Esophagus muscularis mucosa (tissue), 4 donors: Measurements from ENCODE around the gene HHEX. TPM values are rescaled to one million over a fixed set of nuclear protein-coding genes. Genes with fewer than 3 reads are reported as not detected.
"Not testable (repeated sequence)": the region's sequence is repeated elsewhere in the genome, so short reads cannot be mapped to it uniquely, and the experiment has no call there.

ENCODE experiments used
- DNase-seq: peaks from one replicate; pipeline ENCODE4 v3.0.0-alpha.2; 2017; ENCODE audit errors: extremely low spot score
- H3K27ac ChIP-seq, 4 donors: fragments of 200-600 bp; sonication (generic); replicated peaks in 1 of 4; 1 replicate in 3 of 4; 2 replicates in 1 of 4; pipeline ENCODE4 v1.5.1; 2016 to 2019; ENCODE audit warnings: mild to moderate bottlenecking in 1 of 4
- H3K27me3 ChIP-seq, 4 donors: fragments of 200-600 bp; sonication (generic); one replicate each; pipeline versions ENCODE4 v1.5.1 to v1.6.0; 2016 to 2019
- H3K36me3 ChIP-seq, 4 donors: fragments of 200-600 bp; sonication (generic); one replicate each; pipeline ENCODE4 v1.5.1; 2016 to 2019
- H3K4me1 ChIP-seq, 4 donors: fragments of 200-600 bp; sonication (generic); one replicate each; pipeline ENCODE4 v1.5.1; 2016 to 2019
- H3K4me3 ChIP-seq, 4 donors: fragments of 200-600 bp; sonication (generic); 1 replicate in 2 of 4; 2 replicates in 2 of 4; pipeline ENCODE4 v1.5.1; 2016 to 2019; ENCODE audit warnings: mild to moderate bottlenecking in 4 of 4, moderate library complexity in 1 of 4
- H3K9me3 ChIP-seq, 4 donors: fragments of 200-600 bp; sonication (generic); 1 replicate in 3 of 4; 2 replicates in 1 of 4; pipeline ENCODE4 v1.5.1; 2016 to 2019
- CTCF ChIP-seq, 3 experiments: fragments of 200-600 bp in 2 of 3; fragments of 450-650 bp in 1 of 3; sonication (generic) in 2 of 3; IDR thresholded peaks; one replicate each; pipeline ENCODE4 v1.5.1; 2017 to 2019; ENCODE audit warnings: antibody characterized with exemption in 3 of 3, mild to moderate bottlenecking in 2 of 3, moderate library complexity in 1 of 3
- EP300 ChIP-seq: sonication (generic); formaldehyde crosslinking; IDR thresholded peaks from one replicate; pipeline ENCODE4 v1.6.1; 2017; ENCODE audit warnings: antibody characterized with exemption
- POLR2A ChIP-seq: fragments of 450-650 bp; IDR thresholded peaks from one replicate; pipeline ENCODE4 v1.6.1; 2017; ENCODE audit warnings: antibody characterized with exemption, moderate library complexity, mild to moderate bottlenecking, low read depth
- POLR2AphosphoS5 ChIP-seq, 2 donors: sonication (generic); formaldehyde crosslinking; IDR thresholded peaks; one replicate each; pipeline ENCODE4 v1.6.1; 2017; ENCODE audit warnings: antibody characterized with exemption in 2 of 2
- WGBS: methylation state at CpG from one replicate; pipeline ENCODE4 v1.1.5; 2018; 5-methylcytosine and 5-hydroxymethylcytosine counted together
- intact Hi-C: fragments of 100-400 bp; cut with DNase I; formaldehyde crosslinking; loops from one replicate; pipeline ENCODE4 v1.15.1; 2023
- small RNA-seq, 3 donors: library from RNA; depleted of rRNA; stranded (forward); fragments of <200 nt; gene quantifications; one replicate each; pipeline ENCODE3, GENCODE V24; 2016
- total RNA-seq, 4 donors: library from RNA; depleted of rRNA; stranded (reverse); fragments of >200 nt; gene quantifications; one replicate each; pipeline versions ENCODE4 v1.1.0 to v1.2.1, GENCODE V29; 2016

HHEX gene
- total RNA-seq, 4 donors from 2014 or later = 4.6 to 8.6 (median 8.3) TPM

GRCh38 chr10:92740762-92741161, 51.0 kb downstream of the HHEX start:
- no peak overlapping the region for H3K4me3 ChIP-seq
- intact Hi-C loops = no loop called here
- DNase-seq = no peak

DNA sequence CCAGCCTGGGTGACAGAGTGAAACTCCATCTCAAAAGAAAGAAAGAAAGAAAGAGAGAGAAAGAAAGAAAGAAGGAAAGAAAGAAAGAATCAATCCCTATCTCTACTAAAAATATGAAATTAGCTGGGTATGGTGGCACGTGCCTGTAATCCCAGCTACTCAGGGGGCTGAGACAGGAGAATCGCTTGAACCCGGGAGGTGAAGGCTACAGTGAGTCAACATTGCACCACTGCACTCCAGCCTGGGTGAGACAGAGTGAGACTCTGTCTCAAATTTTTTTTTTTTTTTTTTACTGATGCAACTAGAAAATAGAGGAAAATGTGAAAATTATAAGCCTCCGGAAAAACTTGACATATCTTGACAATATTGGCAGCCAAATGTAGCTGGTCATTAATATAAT, 52.0 kb downstream of the HHEX start:
- intact Hi-C loops, H3K36me3 ChIP-seq: not testable (repeated sequence)
- 91% methylated on average over 4 of the region's 4 CpGs for WGBS

More at GRCh38 chr10:92740762-92741161, 51.0 kb downstream of the HHEX start:
- TF ChIP-seq EP300 (no peak), CTCF (IDR thresholded peaks at IDR 0.05) (no peak), POLR2AphosphoS5 (IDR thresholded peaks at IDR 0.05) (no peak), POLR2A (no peak)
- no peaks in the 10 kb centered on the region for H3K27me3 ChIP-seq
- H3K4me1 ChIP-seq = no peaks in the 10 kb centered on the region
- no peaks in the 10 kb centered on the region for H3K36me3 ChIP-seq
- WGBS = 94% methylated on average over 3 of the region's 3 CpGs
- no peaks in the 10 kb centered on the region for H3K9me3 ChIP-seq
- no peak overlapping the region for H3K27ac ChIP-seq

GRCh38 chr10:92742331-92743228, 52.8 kb downstream of the HHEX start:
- intact Hi-C loops = no loop called here
- 90% methylated on average over 9 of the region's 9 CpGs for WGBS
- H3K27ac ChIP-seq = no peak overlapping the region

More for the DNA sequence above, 52.0 kb downstream of the HHEX start:
- H3K4me1 ChIP-seq, H3K27me3 ChIP-seq, H3K4me3 ChIP-seq, DNase-seq, H3K9me3 ChIP-seq, H3K27ac ChIP-seq: not testable (repeated sequence)

More at GRCh38 chr10:92742331-92743228, 52.8 kb downstream of the HHEX start:
- Histone ChIP-seq H3K27me3 (no peaks in the 10 kb centered on the region), H3K9me3 (no peaks in the 10 kb centered on the region), H3K36me3 (no peaks in the 10 kb centered on the region), H3K4me3 (no peak overlapping the region), H3K4me1 (no peaks in the 10 kb centered on the region)
- TF ChIP-seq POLR2AphosphoS5 (IDR thresholded peaks at IDR 0.05) = no peak
- TF ChIP-seq EP300 = no peak
- no peak for TF ChIP-seq CTCF (IDR thresholded peaks at IDR 0.05)
- TF ChIP-seq POLR2A = no peak
- no peak for DNase-seq

Small RNAs within 50 kb of the gene (small RNA-seq; reads per million reads assigned to genes)
- gene RF00019 = 0 reads per million in 3 donors
- 0 reads per million in 3 donors for gene RN7SL644P

Other genes with a start within 250 kb of the HHEX start
- gene IDE, start 115.9 kb upstream of the HHEX start, total RNA-seq = 10 to 100 TPM; 27.0 to 33.1 (median 30.7) TPM
- under 1 TPM; 0.33 to 0.80 (median 0.40) TPM for gene KIF11, start 96.8 kb upstream of the HHEX start, total RNA-seq
- gene EXOC6, start 158.6 kb downstream of the HHEX start, total RNA-seq = 10 to 100 TPM; 14.1 to 34.9 (median 16.2) TPM